Karpas-422 (cell line): ENCODE measurements around the gene AGO3. TPM values are rescaled to one million over a fixed set of nuclear protein-coding genes. Genes with fewer than 3 reads are reported as not detected.
A peak's percentile ranks its signal among the peaks of the same experiment; 100 is the strongest.

Experiments used
- DNase-seq: peaks from one replicate; pipeline ENCODE4 v3.0.0-alpha.2; 2015
- H2AFZ ChIP-seq: fragments of 200-600 bp; sonication (generic); 2 replicates; pipeline ENCODE4 v1.6.1; 2014; ENCODE audit warnings: antibody characterized with exemption, low read length, mixed read lengths
- H3K27ac ChIP-seq: fragments of 200-600 bp; sonication (generic); 2 replicates; pipeline ENCODE4 v1.5.1; 2014; ENCODE audit warnings: mild to moderate bottlenecking, low read length, moderate library complexity
- H3K27me3 ChIP-seq: fragments of 200-600 bp; sonication (generic); 2 replicates; pipeline ENCODE4 v1.6.1; 2014; ENCODE audit warnings: low read length, mixed read lengths
- H3K36me3 ChIP-seq: fragments of 200-600 bp; sonication (generic); 2 replicates; pipeline ENCODE4 v1.6.1; 2014; ENCODE audit warnings: low read length, mixed read lengths; ENCODE audit not compliant: insufficient read depth
- H3K4me1 ChIP-seq: fragments of 200-600 bp; sonication (generic); 2 replicates; pipeline ENCODE4 v1.6.1; 2014; ENCODE audit warnings: mild to moderate bottlenecking, low read length, mixed read lengths
- H3K4me2 ChIP-seq: fragments of 200-600 bp; sonication (generic); 2 replicates; pipeline ENCODE4 v1.6.1; 2014; ENCODE audit warnings: low read length, low read depth, mild to moderate bottlenecking; ENCODE audit not compliant: poor library complexity, severe bottlenecking
- H3K4me3 ChIP-seq: fragments of 200-600 bp; sonication (generic); 2 replicates; pipeline ENCODE4 v1.5.1; 2014; ENCODE audit warnings: mild to moderate bottlenecking, antibody characterized with exemption, low read length, mixed read lengths
- H3K79me2 ChIP-seq: fragments of 200-600 bp; sonication (generic); 2 replicates; pipeline ENCODE4 v1.6.1; 2014; ENCODE audit warnings: mild to moderate bottlenecking, low read length, mixed read lengths
- H3K9ac ChIP-seq: fragments of 200-600 bp; sonication (generic); 2 replicates; pipeline ENCODE4 v1.6.0; 2014; ENCODE audit warnings: low read length
- H3K9me2 ChIP-seq: fragments of 200-600 bp; sonication (generic), shearing (Covaris generic); replicated peaks from 2 replicates; pipeline ENCODE4 v1.6.0; 2014; ENCODE audit warnings: mild to moderate bottlenecking, low read length, moderate library complexity; ENCODE audit not compliant: insufficient read depth
- H3K9me3 ChIP-seq: fragments of 300-700, 200-600 bp; sonication (generic); 2 replicates; pipeline ENCODE4 v1.6.1; 2014; ENCODE audit warnings: low read length, mixed read lengths
- H4K20me1 ChIP-seq: fragments of 200-600 bp; sonication (generic); 2 replicates; pipeline ENCODE4 v1.6.1; 2014; ENCODE audit warnings: mild to moderate bottlenecking, antibody characterized with exemption, low read length, low read depth; ENCODE audit not compliant: insufficient read depth
- total RNA-seq: library from RNA; depleted of rRNA; stranded (reverse); fragments of >200 nt; shearing (Covaris generic); gene quantifications from 2 replicates; pipeline ENCODE4 v1.2.3, GENCODE V29; 2014; ENCODE audit warnings: low replicate concordance

The AGO3 gene
- total RNA-seq, 1 experiment from 2014 or later: 46.8 TPM

DNA sequence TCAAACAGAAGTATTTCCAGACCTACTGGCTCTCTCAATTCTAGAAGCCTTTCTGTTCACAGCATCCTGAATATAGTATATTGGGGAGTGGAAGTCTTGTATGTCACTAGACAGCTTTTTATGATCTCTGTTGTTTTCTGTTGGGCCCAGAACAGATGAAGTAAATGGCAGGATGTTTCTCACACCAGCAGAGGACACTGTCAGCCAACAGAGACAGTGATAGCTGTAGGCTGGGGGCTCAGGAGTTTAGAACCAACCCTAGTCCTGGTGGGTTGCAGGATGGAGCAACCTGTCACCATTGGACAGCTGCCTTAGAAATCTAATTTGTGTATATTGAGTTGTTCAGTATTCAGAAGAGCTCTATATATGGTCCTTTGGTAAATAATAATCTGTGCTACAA, 31.0 kb upstream of the AGO3 start:
- no peaks in the 10 kb centered on the region for H3K79me2 ChIP-seq

DNA sequence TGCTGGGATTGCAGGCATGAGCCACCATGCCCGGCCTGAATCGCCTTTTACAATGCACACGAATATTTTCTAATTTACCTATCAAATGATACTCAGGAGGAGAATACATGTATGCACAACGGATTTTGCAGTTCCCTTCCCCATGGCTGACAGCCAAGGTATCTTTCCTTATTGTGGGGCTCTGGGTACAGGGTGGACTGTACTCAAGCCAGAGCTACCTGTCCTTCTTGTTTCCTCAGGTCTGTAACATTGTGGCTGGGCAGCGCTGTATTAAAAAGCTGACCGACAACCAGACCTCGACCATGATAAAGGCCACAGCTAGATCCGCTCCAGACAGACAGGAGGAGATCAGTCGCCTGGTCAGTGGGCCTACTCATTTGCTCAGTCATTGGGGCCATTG, 29.7 kb upstream of the AGO3 start:
- H4K20me1 ChIP-seq: no peaks in the 10 kb centered on the region
- DNase-seq: no peak
- H3K27me3 ChIP-seq: no peaks in the 10 kb centered on the region
- H3K4me2 ChIP-seq: no peak overlapping the region
- no peaks in the 10 kb centered on the region for H3K9me2 ChIP-seq
- no peak overlapping the region for H2AFZ ChIP-seq
- peaks cover 38% of the 10 kb centered on the region; the same call in 1 of the 2 replicates for H3K36me3 ChIP-seq
- no peaks in the 10 kb centered on the region for H3K79me2 ChIP-seq
- H3K4me3 ChIP-seq: no peak overlapping the region
- no peaks in the 10 kb centered on the region for H3K4me1 ChIP-seq
- H3K9me3 ChIP-seq: no peaks in the 10 kb centered on the region
- H3K9ac ChIP-seq: no peak overlapping the region
- H3K27ac ChIP-seq: no peak overlapping the region

More for the DNA sequence above, 31.0 kb upstream of the AGO3 start:
- no peak for DNase-seq
- no peak overlapping the region for H3K9ac ChIP-seq
- H3K4me1 ChIP-seq: no peaks in the 10 kb centered on the region
- H4K20me1 ChIP-seq: no peaks in the 10 kb centered on the region
- no peaks in the 10 kb centered on the region for H3K9me2 ChIP-seq
- no peak overlapping the region for H2AFZ ChIP-seq
- H3K4me3 ChIP-seq: no peak overlapping the region
- H3K9me3 ChIP-seq: no peaks in the 10 kb centered on the region
- H3K36me3 ChIP-seq: peaks cover 47% of the 10 kb centered on the region; the same call in 1 of the 2 replicates
- no peak overlapping the region for H3K27ac ChIP-seq
- H3K27me3 ChIP-seq: no peaks in the 10 kb centered on the region
- H3K4me2 ChIP-seq: no peak overlapping the region

DNA sequence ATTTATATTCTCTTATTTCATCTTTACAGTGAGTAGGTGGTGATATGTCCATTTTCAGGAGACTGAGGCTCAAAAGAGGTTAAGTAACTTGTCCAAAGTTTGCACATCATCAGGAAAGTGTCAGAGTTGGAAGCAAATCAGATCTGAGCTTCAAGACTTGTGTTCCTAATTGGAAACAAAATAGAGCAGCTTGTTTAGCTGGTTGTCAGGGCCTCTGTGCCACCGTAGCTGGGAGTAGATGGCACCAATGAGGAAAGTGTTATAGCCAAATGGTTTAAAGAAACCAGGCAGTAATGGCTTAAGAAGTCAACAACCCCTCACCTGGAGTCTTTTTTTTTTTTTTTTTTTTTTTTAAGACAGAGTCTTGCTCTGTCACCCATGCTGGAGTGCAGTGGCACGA, 28.2 kb upstream of the AGO3 start:
- no peak overlapping the region for H3K27ac ChIP-seq
- no peak for DNase-seq
- H3K4me2 ChIP-seq: no peak overlapping the region
- H3K9ac ChIP-seq: no peak overlapping the region
- H3K9me3 ChIP-seq: no peaks in the 10 kb centered on the region
- no peaks in the 10 kb centered on the region for H3K27me3 ChIP-seq
- no peaks in the 10 kb centered on the region for H3K79me2 ChIP-seq
- H3K36me3 ChIP-seq: peaks cover 34% of the 10 kb centered on the region; the same call in 1 of the 2 replicates
- H4K20me1 ChIP-seq: no peaks in the 10 kb centered on the region
- no peaks in the 10 kb centered on the region for H3K4me1 ChIP-seq
- H2AFZ ChIP-seq: no peak overlapping the region
- H3K9me2 ChIP-seq: no peaks in the 10 kb centered on the region
- no peak overlapping the region for H3K4me3 ChIP-seq

DNA sequence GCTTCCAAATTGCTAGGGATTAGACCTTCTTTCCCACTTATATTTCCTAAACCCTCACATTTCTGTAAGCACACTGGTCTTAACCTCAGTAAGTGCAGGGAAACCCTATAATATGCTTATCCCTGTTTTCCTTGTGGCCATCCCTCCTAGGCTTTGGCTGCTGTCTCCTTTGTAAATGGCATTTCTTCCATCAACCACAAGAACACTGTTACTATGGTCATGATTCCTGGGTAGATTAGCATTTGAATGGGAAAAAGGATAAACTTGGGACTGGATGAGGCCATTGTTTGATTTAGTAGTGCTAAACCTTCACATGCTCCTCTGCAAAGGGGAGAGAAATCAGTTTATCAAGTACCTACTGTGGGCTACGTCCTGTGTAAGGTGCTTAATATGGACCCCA, 16.2 kb upstream of the AGO3 start:
- no peaks in the 10 kb centered on the region for H3K27me3 ChIP-seq
- H3K79me2 ChIP-seq: no peaks in the 10 kb centered on the region
- no peak overlapping the region for H3K9ac ChIP-seq
- DNase-seq: no peak
- H3K9me2 ChIP-seq: no peaks in the 10 kb centered on the region
- no peak overlapping the region for H2AFZ ChIP-seq
- H3K9me3 ChIP-seq: no peaks in the 10 kb centered on the region
- H3K36me3 ChIP-seq: peaks cover 47% of the 10 kb centered on the region
- no peak overlapping the region for H3K27ac ChIP-seq
- H3K4me2 ChIP-seq: no peak overlapping the region
- no peak overlapping the region for H3K4me3 ChIP-seq
- peaks cover 9% of the 10 kb centered on the region for H3K4me1 ChIP-seq
- H4K20me1 ChIP-seq: no peaks in the 10 kb centered on the region

DNA sequence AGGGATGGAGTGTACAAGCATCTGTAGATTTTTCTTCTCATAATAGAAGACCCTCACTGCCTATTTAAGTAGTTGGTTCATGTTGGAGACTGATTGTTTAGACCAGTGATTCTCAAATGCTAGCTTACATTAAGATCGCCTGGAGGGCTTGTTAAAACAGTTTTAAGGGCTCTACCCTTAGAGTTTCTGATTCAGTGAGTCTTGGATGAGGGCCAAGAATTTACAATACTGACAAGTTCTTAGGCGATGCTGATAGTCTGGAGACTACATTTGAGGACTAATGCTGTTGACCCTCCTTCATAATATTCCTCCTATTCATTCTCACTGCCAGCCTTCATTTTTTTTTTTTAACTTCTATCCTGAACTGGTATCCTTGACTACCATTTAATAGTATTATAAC, 15.2 kb upstream of the AGO3 start:
- Histone ChIP-seq H3K9me2 (no peaks in the 10 kb centered on the region), H2AFZ (no peak overlapping the region), H3K9me3 (no peaks in the 10 kb centered on the region), H4K20me1 (no peaks in the 10 kb centered on the region), H3K27ac (no peak overlapping the region), H3K4me3 (no peak overlapping the region), H3K27me3 (no peaks in the 10 kb centered on the region), H3K36me3 (peaks cover 51% of the 10 kb centered on the region), H3K4me1 (peaks cover 19% of the 10 kb centered on the region), H3K4me2 (no peak overlapping the region), H3K9ac (no peak overlapping the region), H3K79me2 (no peaks in the 10 kb centered on the region)
- DNase-seq: no peak

DNA sequence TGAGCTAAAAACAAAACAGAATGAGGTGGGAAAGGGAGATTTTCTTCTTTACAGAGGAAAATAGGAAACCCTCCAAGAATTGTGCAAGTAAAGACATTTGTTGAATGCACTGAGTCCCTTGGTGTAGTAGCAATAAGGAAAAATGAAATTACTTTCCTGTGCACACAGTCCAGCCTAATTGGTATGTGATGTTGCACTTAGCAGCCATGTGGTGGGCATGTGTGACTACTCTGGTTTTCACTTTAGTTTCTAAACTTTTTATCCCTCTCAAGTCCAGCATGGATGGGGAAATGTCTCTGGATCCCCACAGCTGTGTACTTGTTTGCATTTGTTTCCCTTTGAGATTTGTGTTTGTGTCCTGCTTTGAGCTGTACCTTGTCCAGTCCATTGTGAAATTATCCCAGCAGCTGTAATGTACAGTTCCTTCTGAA, 7.1 kb upstream of the AGO3 start:
- H3K4me3 ChIP-seq: no peak overlapping the region
- no peaks in the 10 kb centered on the region for H3K9me3 ChIP-seq
- no peaks in the 10 kb centered on the region for H3K27me3 ChIP-seq
- H3K36me3 ChIP-seq: peaks cover 20% of the 10 kb centered on the region; the same call in 1 of the 2 replicates
- H3K4me2 ChIP-seq: no peak overlapping the region
- no peaks in the 10 kb centered on the region for H4K20me1 ChIP-seq
- no peaks in the 10 kb centered on the region for H3K79me2 ChIP-seq
- no peak for DNase-seq
- H3K9me2 ChIP-seq: no peaks in the 10 kb centered on the region
- no peak overlapping the region for H3K9ac ChIP-seq
- H2AFZ ChIP-seq: no peak overlapping the region
- peak overlapping the region; percentile 38; the same call in 1 of the 2 replicates for H3K27ac ChIP-seq
- H3K4me1 ChIP-seq: peaks cover 62% of the 10 kb centered on the region

DNA sequence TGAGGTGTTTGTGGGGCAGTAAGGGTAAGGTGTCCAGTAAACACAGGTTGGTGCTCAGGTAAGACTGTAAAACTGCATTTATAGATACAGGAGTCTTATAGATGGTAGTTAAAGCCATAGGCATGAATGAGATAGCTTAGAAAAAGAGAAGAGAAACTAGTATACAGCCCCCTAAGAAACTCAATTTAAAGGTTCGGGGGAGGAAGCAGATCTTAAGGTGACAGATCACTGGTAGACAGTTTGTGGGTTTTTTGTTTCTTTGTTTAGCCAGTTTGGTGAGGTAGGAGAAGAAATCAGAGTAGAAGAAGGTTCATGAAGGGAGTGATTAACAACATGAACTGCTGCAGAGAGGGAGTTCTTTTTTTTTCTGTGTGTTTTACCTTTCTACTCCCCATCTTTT, 6.1 kb upstream of the AGO3 start:
- H4K20me1 ChIP-seq: no peaks in the 10 kb centered on the region
- peaks cover 8% of the 10 kb centered on the region; the same call in 1 of the 2 replicates for H3K79me2 ChIP-seq
- H3K9me3 ChIP-seq: no peaks in the 10 kb centered on the region
- H3K9me2 ChIP-seq: no peaks in the 10 kb centered on the region
- peaks cover 13% of the 10 kb centered on the region; the same call in 1 of the 2 replicates for H3K36me3 ChIP-seq
- H3K27me3 ChIP-seq: no peaks in the 10 kb centered on the region
- H3K4me2 ChIP-seq: no peak overlapping the region
- H3K9ac ChIP-seq: no peak overlapping the region
- no peak overlapping the region for H3K4me3 ChIP-seq
- no peak overlapping the region for H2AFZ ChIP-seq
- H3K4me1 ChIP-seq: peaks cover 65% of the 10 kb centered on the region
- peak overlapping the region; percentile 38 for H3K27ac ChIP-seq
- peak; percentile 62 for DNase-seq

DNA sequence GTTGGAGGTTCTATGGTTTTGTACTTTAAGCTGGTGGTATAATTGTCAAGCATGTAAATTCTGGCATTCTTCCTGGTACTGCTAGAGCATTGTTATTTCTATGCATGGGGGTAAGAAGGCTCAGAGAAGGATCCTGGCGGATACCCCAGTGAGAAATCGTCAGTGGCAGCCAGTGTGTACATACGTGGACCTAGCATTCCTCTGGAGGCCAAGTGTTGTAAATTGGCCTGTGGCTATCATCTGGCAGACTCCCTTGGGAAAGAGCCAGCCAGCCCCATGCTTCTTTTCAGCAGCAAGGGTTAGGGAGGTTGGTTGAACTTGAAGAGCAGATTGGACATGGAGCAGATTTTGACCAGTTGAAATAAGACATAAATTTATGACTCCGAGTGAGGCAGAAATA, 5.2 kb upstream of the AGO3 start:
- H3K27ac ChIP-seq: no peak overlapping the region
- H3K9ac ChIP-seq: no peak overlapping the region
- no peak overlapping the region for H2AFZ ChIP-seq
- H3K36me3 ChIP-seq: peaks cover 5% of the 10 kb centered on the region; the same call in 1 of the 2 replicates
- H3K4me2 ChIP-seq: no peak overlapping the region
- no peaks in the 10 kb centered on the region for H3K27me3 ChIP-seq
- H3K4me3 ChIP-seq: no peak overlapping the region
- no peak for DNase-seq
- H3K9me3 ChIP-seq: no peaks in the 10 kb centered on the region
- peaks cover 60% of the 10 kb centered on the region for H3K4me1 ChIP-seq
- H3K79me2 ChIP-seq: peaks cover 12% of the 10 kb centered on the region; the same call in 1 of the 2 replicates
- no peaks in the 10 kb centered on the region for H3K9me2 ChIP-seq
- no peaks in the 10 kb centered on the region for H4K20me1 ChIP-seq
